ENCODE results near the gene FNBP1. TPM values are rescaled to one million over a fixed set of nuclear protein-coding genes. Genes with fewer than 3 reads are reported as not detected.

Gene FNBP1
- total RNA-seq, 1 experiment from 2014 or later, result 36.5 TPM

DNA sequence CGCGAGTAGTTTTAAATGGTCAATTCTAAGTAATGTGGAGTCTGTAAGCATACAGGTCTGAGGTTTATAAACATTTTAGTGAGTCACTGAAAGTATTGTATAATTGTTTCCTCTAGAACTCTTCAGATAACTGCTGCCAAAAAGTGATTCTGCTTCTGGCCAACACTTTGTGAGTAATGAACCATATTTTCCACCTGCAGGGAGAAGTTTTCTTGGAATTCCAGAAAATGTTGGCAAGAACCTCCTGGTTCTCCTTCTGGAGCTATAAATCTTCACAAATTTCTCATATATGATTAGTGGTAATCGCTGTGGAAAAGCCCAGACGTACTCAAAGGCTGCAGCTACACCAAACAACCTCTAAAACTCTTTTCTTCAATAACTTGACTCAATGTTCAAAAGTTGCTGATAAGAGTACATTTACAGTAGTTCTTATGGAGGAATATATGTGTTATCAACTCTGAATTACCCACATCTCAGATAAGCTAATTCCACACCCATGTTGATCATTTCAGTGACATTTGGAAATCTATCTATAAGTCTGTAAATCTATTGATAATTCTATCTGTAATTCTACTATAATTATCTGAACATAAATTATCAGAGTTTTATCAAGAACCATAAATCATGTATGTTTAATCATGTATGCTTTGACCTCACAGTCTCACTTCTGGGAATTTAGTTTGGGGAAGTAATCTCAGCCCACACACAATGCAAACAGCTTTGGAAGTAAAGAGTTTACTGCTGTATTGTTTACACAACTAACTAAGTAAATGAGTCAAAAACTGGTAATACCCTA, 74.1 kb downstream of the FNBP1 start:
- Histone ChIP-seq H2BK120ac (ENCODE audit: low read depth, low read length, poor library complexity, severe bottlenecking) (no peak overlapping the region), H2BK12ac (ENCODE audit: insufficient read length, low read depth, low read length) (no peak overlapping the region), H4K5ac (ENCODE audit: insufficient read length, low read depth, low read length) (no peak overlapping the region), H2BK15ac (ENCODE audit: low read depth, low read length) (no peak overlapping the region), H3K9me3 (ENCODE audit: control insufficient read depth, low read depth, low read length) (no peaks in the 10 kb centered on the region), H4K91ac (ENCODE audit: insufficient read length, low read depth, low read length) (no peak overlapping the region), H3K18ac (ENCODE audit: insufficient read length, low read depth, low read length) (no peak overlapping the region), H3K4ac (ENCODE audit: low read depth, low read length) (no peak overlapping the region), H2BK20ac (ENCODE audit: low read depth, low read length, poor library complexity, severe bottlenecking) (no peak overlapping the region), H2AFZ (ENCODE audit: low read length) (no peak overlapping the region), H4K20me1 (ENCODE audit: control insufficient read depth, insufficient read depth, insufficient read length) (no peaks in the 10 kb centered on the region), H4K8ac (replicated peaks; ENCODE audit: insufficient read length, low read depth, low read length) (no peak overlapping the region), H3K23me2 (ENCODE audit: insufficient read length, low read depth, low read length, poor library complexity, severe bottlenecking) (no peaks in the 10 kb centered on the region), H3K9ac (ENCODE audit: extremely low read depth, insufficient read length, low read length) (no peak overlapping the region), H3K27ac (ENCODE audit: insufficient read length, low read depth, low read length) (no peak overlapping the region), H3K56ac (ENCODE audit: insufficient read length, low read depth, low read length) (no peak overlapping the region), H2BK5ac (ENCODE audit: insufficient read length, low read length) (no peak overlapping the region), H2AK5ac (ENCODE audit: insufficient read length, low read length) (no peak overlapping the region), H3K14ac (ENCODE audit: insufficient read depth, low read length) (no peak overlapping the region), H3K27me3 (ENCODE audit: insufficient read depth, low read length) (no peaks in the 10 kb centered on the region), H3K23ac (ENCODE audit: insufficient read length, low read depth, low read length) (no peak overlapping the region), H3K4me1 (ENCODE audit: insufficient read depth, low read length) (peaks cover 3% of the 10 kb centered on the region; the same call in 1 of the 2 replicates), H3K4me2 (ENCODE audit: insufficient read depth, insufficient read length, low read length) (no peak overlapping the region), H3K79me1 (ENCODE audit: insufficient read depth, low read depth, low read length, poor library complexity, severe bottlenecking) (no peaks in the 10 kb centered on the region), H3T11ph (ENCODE audit: low read length) (no peak overlapping the region), H3K79me2 (ENCODE audit: insufficient read depth, low read length) (no peaks in the 10 kb centered on the region)
- TF ChIP-seq, protein P1, sequence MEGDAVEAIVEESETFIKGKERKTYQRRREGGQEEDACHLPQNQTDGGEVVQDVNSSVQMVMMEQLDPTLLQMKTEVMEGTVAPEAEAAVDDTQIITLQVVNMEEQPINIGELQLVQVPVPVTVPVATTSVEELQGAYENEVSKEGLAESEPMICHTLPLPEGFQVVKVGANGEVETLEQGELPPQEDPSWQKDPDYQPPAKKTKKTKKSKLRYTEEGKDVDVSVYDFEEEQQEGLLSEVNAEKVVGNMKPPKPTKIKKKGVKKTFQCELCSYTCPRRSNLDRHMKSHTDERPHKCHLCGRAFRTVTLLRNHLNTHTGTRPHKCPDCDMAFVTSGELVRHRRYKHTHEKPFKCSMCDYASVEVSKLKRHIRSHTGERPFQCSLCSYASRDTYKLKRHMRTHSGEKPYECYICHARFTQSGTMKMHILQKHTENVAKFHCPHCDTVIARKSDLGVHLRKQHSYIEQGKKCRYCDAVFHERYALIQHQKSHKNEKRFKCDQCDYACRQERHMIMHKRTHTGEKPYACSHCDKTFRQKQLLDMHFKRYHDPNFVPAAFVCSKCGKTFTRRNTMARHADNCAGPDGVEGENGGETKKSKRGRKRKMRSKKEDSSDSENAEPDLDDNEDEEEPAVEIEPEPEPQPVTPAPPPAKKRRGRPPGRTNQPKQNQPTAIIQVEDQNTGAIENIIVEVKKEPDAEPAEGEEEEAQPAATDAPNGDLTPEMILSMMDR (conservative IDR thresholded peaks at IDR 0.05), result no peak
- no CpG with 5 or more reads among the region's 4 CpGs for WGBS (ENCODE audit: extremely low coverage, insufficient read length, low lambda C conversion rate)
- Mint-ChIP-seq H3K4me3 (no peak overlapping the region), H3K9me3 (no peaks in the 10 kb centered on the region), H3K27me3 (ENCODE audit: low read depth) (no peaks in the 10 kb centered on the region), H3K4me1 (peaks cover 27 to 28% of the 10 kb centered on the region in 2 experiments), H3K36me3 (ENCODE audit: insufficient read depth in 1 of 3, low read depth in 3 of 3) (peaks cover 2 to 9% (median 8%) of the 10 kb centered on the region in 3 experiments; a peak in 4 of 7 replicates), H3K27ac (no peak overlapping the region)
- no peak for DNase-seq
